Smooth muscle cell (in vitro differentiated cells): ENCODE measurements around the gene MAGI2. TPM values are rescaled to one million over a fixed set of nuclear protein-coding genes. Genes with fewer than 3 reads are reported as not detected.

Experiments
- DNase-seq: peaks from one replicate; lab custom pipeline; 2025; ENCODE audit not compliant: unreplicated experiment; lab: John Stamatoyannopoulos, UW
- H2AFZ ChIP-seq: fragments of 200-600 bp; sonication (generic); 2 replicates; pipeline ENCODE4 v1.6.0; 2016; ENCODE audit warnings: antibody characterized with exemption, low read depth, mild to moderate bottlenecking
- H3F3A ChIP-seq: fragments of 200-600 bp; sonication (generic); 2 replicates; pipeline ENCODE4 v1.6.0; 2017; ENCODE audit warnings: antibody characterized with exemption, low read depth
- H3K27ac ChIP-seq: fragments of 200-600 bp; sonication (generic); 2 replicates; pipeline ENCODE4 v1.5.1; 2016; ENCODE audit warnings: low read depth, mild to moderate bottlenecking
- H3K27me3 ChIP-seq: fragments of 200-600 bp; sonication (generic); 2 replicates; pipeline ENCODE4 v1.6.1; 2016; ENCODE audit warnings: low read depth, mild to moderate bottlenecking
- H3K36me3 ChIP-seq: fragments of 200-600 bp; sonication (generic); 2 replicates; pipeline ENCODE4 v1.5.1; 2016; ENCODE audit warnings: low read depth
- H3K4me1 ChIP-seq: fragments of 200-600 bp; sonication (generic); 2 replicates; pipeline ENCODE4 v1.5.1; 2016; ENCODE audit warnings: low read depth
- H3K4me2 ChIP-seq: fragments of 200-600 bp; sonication (generic); 2 replicates; pipeline ENCODE4 v1.6.0; 2016; ENCODE audit warnings: mild to moderate bottlenecking
- H3K4me3 ChIP-seq: fragments of 200-600 bp; sonication (generic); 2 replicates; pipeline ENCODE4 v1.5.1; 2016; ENCODE audit warnings: mild to moderate bottlenecking
- H3K79me2 ChIP-seq: fragments of 200-600 bp; sonication (generic); 2 replicates; pipeline ENCODE4 v1.6.0; 2016; ENCODE audit warnings: low read depth, mild to moderate bottlenecking
- H3K9ac ChIP-seq: fragments of 200-600 bp; sonication (generic); 2 replicates; pipeline ENCODE4 v1.6.0; 2016; ENCODE audit warnings: low read depth
- H3K9me3 ChIP-seq: fragments of 200-600 bp; sonication (generic); replicated peaks from 2 replicates; pipeline ENCODE4 v1.5.1; 2016; ENCODE audit warnings: low read depth
- H4K20me1 ChIP-seq: fragments of 200-600 bp; sonication (generic); 2 replicates; pipeline ENCODE4 v1.6.0; 2016; ENCODE audit warnings: low read depth
- WGBS: methylation state at CpG from one replicate; pipeline ENCODE4 v1.1.7; 2016; ENCODE audit warnings: low lambda C conversion rate; 5-methylcytosine and 5-hydroxymethylcytosine counted together
- polyA plus RNA-seq: library from polyadenylated mRNA; unstranded; fragments of >200 nt; fragmentation: Nextera tagmentation; extraction: Ambion mirVana; gene quantifications from 2 replicates; pipeline ENCODE4 v1.2.1, GENCODE V29; 2016
- total RNA-seq: library from RNA; depleted of rRNA; stranded (reverse); fragments of >200 nt; gene quantifications from 2 replicates; pipeline ENCODE4 v1.2.3, GENCODE V29; 2014
- TF ChIP-seq, protein P1 (sequence below): fragments of 200-600 bp; sonication (generic); IDR thresholded peaks from 2 replicates; pipeline ENCODE4 v1.5.1; 2017; ENCODE audit warnings: borderline replicate concordance, mild to moderate bottlenecking, antibody characterized with exemption; ENCODE audit not compliant: insufficient read depth, poor library complexity, severe bottlenecking

The MAGI2 gene
- total and polyA plus RNA-seq, 2 experiments from 2014 or later, result 3.4 to 10.7 TPM

DNA sequence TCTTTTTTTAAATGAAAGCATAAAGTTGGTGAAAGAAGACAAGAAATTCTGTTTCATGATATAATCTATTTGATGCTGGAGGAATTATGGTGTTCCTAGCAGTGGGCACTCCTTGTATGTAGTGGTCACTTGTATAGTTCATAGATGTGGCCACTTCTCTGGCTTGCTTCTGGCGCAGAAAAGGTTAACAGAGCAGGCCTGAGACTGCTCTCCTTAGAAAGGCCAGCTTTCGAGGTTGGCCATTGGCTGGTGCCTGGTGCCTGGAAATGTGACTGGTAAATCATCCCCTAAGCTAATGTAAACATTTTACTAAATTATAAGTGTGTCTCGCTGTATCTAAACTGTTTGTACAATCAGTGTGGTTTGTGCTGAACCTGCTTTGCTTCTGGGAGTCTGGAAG is 1378.8 kb downstream of the MAGI2 start:
- TF ChIP-seq, protein P1, sequence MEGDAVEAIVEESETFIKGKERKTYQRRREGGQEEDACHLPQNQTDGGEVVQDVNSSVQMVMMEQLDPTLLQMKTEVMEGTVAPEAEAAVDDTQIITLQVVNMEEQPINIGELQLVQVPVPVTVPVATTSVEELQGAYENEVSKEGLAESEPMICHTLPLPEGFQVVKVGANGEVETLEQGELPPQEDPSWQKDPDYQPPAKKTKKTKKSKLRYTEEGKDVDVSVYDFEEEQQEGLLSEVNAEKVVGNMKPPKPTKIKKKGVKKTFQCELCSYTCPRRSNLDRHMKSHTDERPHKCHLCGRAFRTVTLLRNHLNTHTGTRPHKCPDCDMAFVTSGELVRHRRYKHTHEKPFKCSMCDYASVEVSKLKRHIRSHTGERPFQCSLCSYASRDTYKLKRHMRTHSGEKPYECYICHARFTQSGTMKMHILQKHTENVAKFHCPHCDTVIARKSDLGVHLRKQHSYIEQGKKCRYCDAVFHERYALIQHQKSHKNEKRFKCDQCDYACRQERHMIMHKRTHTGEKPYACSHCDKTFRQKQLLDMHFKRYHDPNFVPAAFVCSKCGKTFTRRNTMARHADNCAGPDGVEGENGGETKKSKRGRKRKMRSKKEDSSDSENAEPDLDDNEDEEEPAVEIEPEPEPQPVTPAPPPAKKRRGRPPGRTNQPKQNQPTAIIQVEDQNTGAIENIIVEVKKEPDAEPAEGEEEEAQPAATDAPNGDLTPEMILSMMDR, result no peak
- H3K4me3 ChIP-seq, result no peak overlapping the region
- no peaks in the 10 kb centered on the region for H3K36me3 ChIP-seq
- no peak overlapping the region for H3K27ac ChIP-seq
- H3K4me1 ChIP-seq, result peaks cover 9% of the 10 kb centered on the region
- no peaks in the 10 kb centered on the region for H3K27me3 ChIP-seq
- no peak for DNase-seq
- 50% methylated on average over 3 of the region's 3 CpGs for WGBS
- H2AFZ ChIP-seq, result no peak overlapping the region
- no peaks in the 10 kb centered on the region for H4K20me1 ChIP-seq
- no peaks in the 10 kb centered on the region for H3K9me3 ChIP-seq
- no peak overlapping the region for H3K9ac ChIP-seq
- H3F3A ChIP-seq, result no peaks in the 10 kb centered on the region
- no peaks in the 10 kb centered on the region for H3K79me2 ChIP-seq
- no peak overlapping the region for H3K4me2 ChIP-seq

DNA sequence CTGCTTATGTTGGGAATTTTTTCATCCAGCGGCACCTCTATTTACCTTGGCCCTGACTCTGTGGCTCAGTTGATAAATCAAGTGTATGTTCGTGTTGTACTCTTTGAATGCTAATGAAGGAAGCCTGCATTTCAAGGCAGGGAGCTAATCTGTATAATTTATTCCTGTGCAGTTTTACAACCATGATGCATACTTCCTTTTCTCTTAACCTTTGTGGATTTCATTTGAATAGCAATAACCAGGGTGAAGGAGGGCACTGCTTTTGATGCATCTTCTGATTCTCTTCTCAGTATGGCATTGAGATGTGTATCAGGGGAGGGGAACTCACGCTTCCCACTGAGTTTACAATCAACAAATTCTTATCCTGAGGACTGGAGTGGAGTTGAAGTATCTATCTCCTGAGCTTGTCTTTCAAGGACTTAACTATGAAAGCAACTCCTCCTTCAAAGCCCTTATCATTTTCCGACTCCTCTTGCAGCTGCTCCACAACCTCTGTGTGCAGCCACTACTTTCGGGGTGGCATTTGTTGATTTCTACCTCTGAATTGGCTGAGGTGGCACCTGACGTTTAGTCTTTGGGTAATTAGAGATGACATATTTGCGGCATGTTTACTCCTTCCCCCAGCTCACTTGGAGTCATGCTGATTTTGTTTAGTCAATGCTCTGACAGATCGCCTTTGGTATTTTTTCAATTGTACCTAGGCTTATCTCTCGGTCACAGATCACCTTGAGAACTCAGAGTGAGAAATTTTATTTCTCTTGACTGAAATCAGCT is 1379.7 kb downstream of the MAGI2 start:
- no peak for DNase-seq
- H3K4me1 ChIP-seq, result peaks cover 9% of the 10 kb centered on the region
- 35% methylated on average over 9 of the region's 9 CpGs for WGBS
- H3K4me3 ChIP-seq, result no peak overlapping the region
- no peaks in the 10 kb centered on the region for H3K9me3 ChIP-seq
- H3K4me2 ChIP-seq, result no peak overlapping the region
- TF ChIP-seq, protein P1, result no peak
- no peaks in the 10 kb centered on the region for H3K36me3 ChIP-seq
- no peaks in the 10 kb centered on the region for H3K79me2 ChIP-seq
- H3K27ac ChIP-seq, result no peak overlapping the region
- no peak overlapping the region for H3K9ac ChIP-seq
- H3K27me3 ChIP-seq, result no peaks in the 10 kb centered on the region
- no peaks in the 10 kb centered on the region for H4K20me1 ChIP-seq
- H2AFZ ChIP-seq, result no peak overlapping the region
- H3F3A ChIP-seq, result no peaks in the 10 kb centered on the region

DNA sequence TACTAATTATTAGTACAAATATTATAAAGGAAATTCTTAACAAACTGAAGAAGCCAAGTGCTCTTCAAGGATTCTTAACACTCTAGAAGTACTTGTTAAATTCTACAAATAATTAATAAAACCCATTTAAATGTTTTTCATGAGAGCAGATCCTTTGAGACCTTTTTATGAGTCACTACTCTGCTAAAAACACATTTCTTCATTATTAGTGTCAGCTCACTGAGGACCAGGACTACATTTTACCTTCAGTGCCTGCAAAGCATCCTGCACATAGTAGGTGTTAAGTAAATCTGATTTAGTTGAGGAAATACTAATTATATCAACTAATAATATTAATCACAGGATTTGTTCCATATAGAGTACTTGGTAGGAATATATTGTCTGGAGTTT is 1381.3 kb downstream of the MAGI2 start:
- Histone ChIP-seq H3K79me2 (no peaks in the 10 kb centered on the region), H3F3A (no peaks in the 10 kb centered on the region), H3K9me3 (no peaks in the 10 kb centered on the region), H3K27ac (no peak overlapping the region), H3K4me3 (no peak overlapping the region), H3K9ac (no peak overlapping the region), H3K27me3 (no peaks in the 10 kb centered on the region), H3K36me3 (no peaks in the 10 kb centered on the region), H4K20me1 (no peaks in the 10 kb centered on the region), H2AFZ (no peak overlapping the region), H3K4me1 (peaks cover 9% of the 10 kb centered on the region), H3K4me2 (no peak overlapping the region)
- no peak for DNase-seq
- TF ChIP-seq, protein P1, result no peak
